ENCODE data around the gene SF3A1.

SF3A1 gene

GRCh38 chr22:30351226-30351625, 5.5 kb downstream of the SF3A1 start:
- Histone ChIP-seq H3K4me3 (ENCODE audit: severe bottlenecking) (no peak overlapping the region), H3K4me1 (ENCODE audit: insufficient read depth, poor library complexity, severe bottlenecking) (peaks cover 5% of the 10 kb centered on the region), H3K27ac (ENCODE audit: poor library complexity, severe bottlenecking) (no peak overlapping the region), H3K36me3 (ENCODE audit: low read depth) (peaks cover 75% of the 10 kb centered on the region), H3K27me3 (ENCODE audit: insufficient read depth, poor library complexity, severe bottlenecking) (no peaks in the 10 kb centered on the region), H3K9me3 (ENCODE audit: severe bottlenecking) (no peaks in the 10 kb centered on the region)
- ATAC-seq (ENCODE audit: low read depth) (no peak), DNase-seq (ENCODE audit: low spot score) (no peak)
- TF ChIP-seq CTCF (IDR thresholded peaks at IDR 0.05; ENCODE audit: poor library complexity, severe bottlenecking) = no peak

GRCh38 chr22:30348809-30349208, 7.9 kb downstream of the SF3A1 start:
- peaks cover 91% of the 10 kb centered on the region for H3K36me3 ChIP-seq (ENCODE audit: low read depth)
- no peaks in the 10 kb centered on the region for H3K9me3 ChIP-seq (ENCODE audit: severe bottlenecking)
- H3K27ac ChIP-seq (ENCODE audit: poor library complexity, severe bottlenecking) = no peak overlapping the region
- H3K4me3 ChIP-seq (ENCODE audit: severe bottlenecking) = no peak overlapping the region
- H3K4me1 ChIP-seq (ENCODE audit: insufficient read depth, poor library complexity, severe bottlenecking) = no peaks in the 10 kb centered on the region
- ATAC-seq (ENCODE audit: low read depth) (no peak), DNase-seq (ENCODE audit: low spot score) (no peak)
- H3K27me3 ChIP-seq (ENCODE audit: insufficient read depth, poor library complexity, severe bottlenecking) = no peaks in the 10 kb centered on the region
- TF ChIP-seq CTCF (IDR thresholded peaks at IDR 0.05; ENCODE audit: poor library complexity, severe bottlenecking) = no peak

- Histone ChIP-seq H3K9me3 (ENCODE audit: severe bottlenecking) (no peaks in the 10 kb centered on the region), H3K4me3 (ENCODE audit: severe bottlenecking) (no peak overlapping the region), H3K27ac (ENCODE audit: poor library complexity, severe bottlenecking) (no peak overlapping the region), H3K27me3 (ENCODE audit: insufficient read depth, poor library complexity, severe bottlenecking) (no peaks in the 10 kb centered on the region), H3K36me3 (ENCODE audit: low read depth) (peaks cover 92% of the 10 kb centered on the region), H3K4me1 (ENCODE audit: insufficient read depth, poor library complexity, severe bottlenecking) (no peaks in the 10 kb centered on the region)
- ATAC-seq (ENCODE audit: low read depth) = no peak
- DNase-seq (ENCODE audit: low spot score) = no peak
- no peak for TF ChIP-seq CTCF (IDR thresholded peaks at IDR 0.05; ENCODE audit: poor library complexity, severe bottlenecking)
Observed at GRCh38 chr22:30348404-30348803, 8.3 kb downstream of the SF3A1 start.

GRCh38 chr22:30347255-30347892, 9.3 kb downstream of the SF3A1 start:
- Histone ChIP-seq H3K27me3 (ENCODE audit: insufficient read depth, poor library complexity, severe bottlenecking) (no peaks in the 10 kb centered on the region), H3K36me3 (ENCODE audit: low read depth) (peaks cover 93% of the 10 kb centered on the region)

More at GRCh38 chr22:30347255-30347892, 9.3 kb downstream of the SF3A1 start:
- Histone ChIP-seq H3K4me1 (ENCODE audit: insufficient read depth, poor library complexity, severe bottlenecking) (no peaks in the 10 kb centered on the region), H3K27ac (ENCODE audit: poor library complexity, severe bottlenecking) (no peak overlapping the region), H3K4me3 (ENCODE audit: severe bottlenecking) (no peak overlapping the region), H3K9me3 (ENCODE audit: severe bottlenecking) (no peaks in the 10 kb centered on the region)
- no peak for TF ChIP-seq CTCF (IDR thresholded peaks at IDR 0.05; ENCODE audit: poor library complexity, severe bottlenecking)
- ATAC-seq (ENCODE audit: low read depth) (no peak), DNase-seq (ENCODE audit: low spot score) (no peak)
